ENCODE data around the gene EVL.

Gene EVL

GRCh38 chr14:100110816-100111215 is 45.6 kb downstream of the EVL start:
- no peak for DNase-seq (ENCODE audit: low spot score)

GRCh38 chr14:100111931-100112704 is 46.9 kb downstream of the EVL start:
- DNase-seq (ENCODE audit: low spot score): no peak

GRCh38 chr14:100114109-100114765 is 49.0 kb downstream of the EVL start:
- no peak for DNase-seq (ENCODE audit: low spot score)

GRCh38 chr14:100115236-100115635 is 50.0 kb downstream of the EVL start:
- no peak for DNase-seq (ENCODE audit: low spot score)

- peak; percentile 98 for DNase-seq (ENCODE audit: low spot score)
Measured at GRCh38 chr14:100115726-100116125, 50.5 kb downstream of the EVL start.

- DNase-seq (ENCODE audit: low spot score): no peak
Measured at GRCh38 chr14:100116134-100116533, 50.9 kb downstream of the EVL start.

- DNase-seq (ENCODE audit: low spot score): no peak
Measured at GRCh38 chr14:100117026-100117425, 51.8 kb downstream of the EVL start.

GRCh38 chr14:100117633-100118395 is 52.6 kb downstream of the EVL start:
- no peak for DNase-seq (ENCODE audit: low spot score)

- DNase-seq (ENCODE audit: low spot score): no peak
Measured at GRCh38 chr14:100118396-100119011, 53.3 kb downstream of the EVL start.

- DNase-seq (ENCODE audit: low spot score): no peak
Measured at GRCh38 chr14:100119251-100119650, 54.0 kb downstream of the EVL start.

GRCh38 chr14:100120522-100121269 is 55.5 kb downstream of the EVL start:
- DNase-seq (ENCODE audit: low spot score): no peak

GRCh38 chr14:100121643-100122480 is 56.6 kb downstream of the EVL start:
- no peak for DNase-seq (ENCODE audit: low spot score)

- no peak for DNase-seq (ENCODE audit: low spot score)
Measured at GRCh38 chr14:100122481-100123223, 57.4 kb downstream of the EVL start.

GRCh38 chr14:100123618-100124017 is 58.4 kb downstream of the EVL start:
- DNase-seq (ENCODE audit: low spot score): no peak

GRCh38 chr14:100124551-100125088 is 59.4 kb downstream of the EVL start:
- no peak for DNase-seq (ENCODE audit: low spot score)

GRCh38 chr14:100126401-100126800 is 61.2 kb downstream of the EVL start:
- no peak for DNase-seq (ENCODE audit: low spot score)

GRCh38 chr14:100127853-100128455 is 62.7 kb downstream of the EVL start:
- no peak for DNase-seq (ENCODE audit: low spot score)

GRCh38 chr14:100128688-100129087 is 63.5 kb downstream of the EVL start:
- no peak for DNase-seq (ENCODE audit: low spot score)

GRCh38 chr14:100129161-100129589 is 64.0 kb downstream of the EVL start:
- no peak for DNase-seq (ENCODE audit: low spot score)
